H1 (cell line): ENCODE measurements around the gene SOX15. TPM values are rescaled to one million over a fixed set of nuclear protein-coding genes. Genes with fewer than 3 reads are reported as not detected.

ENCODE experiments used
- CTCF ChIA-PET: fragments of 300-600 bp; sonication (Branson Sonifier 250); formaldehyde crosslinking; loops from one replicate; lab custom pipeline; 2021; ENCODE audit not compliant: partially characterized antibody; lab: Charles Lee
- POLR2A ChIA-PET: fragments of 300-600 bp; sonication (Branson Sonifier 250); formaldehyde crosslinking; loops from one replicate; lab custom pipeline; 2021; ENCODE audit warnings: inconsistent platforms; ENCODE audit not compliant: partially characterized antibody; lab: Charles Lee
- DNase-seq, 2 experiments: peaks; one replicate each; pipeline versions ENCODE4 v3.0.0 to v3.0.0-alpha.2; 2010 to 2022; ENCODE audit warnings: low spot score in 2 of 2, low read depth in 1 of 2, mixed read lengths in 1 of 2
- FAIRE-seq: peaks from 2 replicates; lab custom pipeline; 2011; peaks lifted over from hg19 to GRCh38; lab: Jason Lieb, UNC
- H2AFZ ChIP-seq: 2 replicates; pipeline ENCODE4 v1.8.1; 2012; ENCODE audit warnings: low read length, inconsistent platforms
- H2AK5ac ChIP-seq: 2 replicates; pipeline ENCODE4 v1.6.1; 2013; ENCODE audit warnings: low read depth, low read length
- H2BK120ac ChIP-seq: replicated peaks from 2 replicates; pipeline ENCODE3; 2013; ENCODE audit warnings: low read depth, low read length, inconsistent platforms
- H2BK12ac ChIP-seq: 2 replicates; pipeline ENCODE4 v1.6.1; 2013; ENCODE audit warnings: low read depth, low read length
- H2BK15ac ChIP-seq: 2 replicates; pipeline ENCODE4 v1.6.1; 2013; ENCODE audit warnings: low read length
- H2BK20ac ChIP-seq: 2 replicates; pipeline ENCODE4 v1.6.1; 2013; ENCODE audit warnings: low read length
- H2BK5ac ChIP-seq: 2 replicates; pipeline ENCODE4 v1.6.1; 2013; ENCODE audit warnings: low read depth, low read length
- H3K14ac ChIP-seq: 2 replicates; pipeline ENCODE4 v1.6.1; 2013; ENCODE audit warnings: inconsistent platforms; ENCODE audit not compliant: insufficient read length
- H3K18ac ChIP-seq: 2 replicates; pipeline ENCODE4 v1.6.1; 2013; ENCODE audit warnings: low read length; ENCODE audit errors: extremely low read depth
- H3K23ac ChIP-seq: 2 replicates; pipeline ENCODE4 v1.6.1; 2013; ENCODE audit warnings: inconsistent platforms; ENCODE audit not compliant: insufficient read length
- H3K23me2 ChIP-seq: 2 replicates; pipeline ENCODE4 v1.6.1; 2013; ENCODE audit warnings: low read depth, low read length
- H3K27ac ChIP-seq: 2 replicates; pipeline ENCODE4 v1.6.1; 2011; ENCODE audit warnings: low read depth, low read length, inconsistent platforms
- H3K27me3 ChIP-seq, 4 experiments: replicated peaks in 1 of 4; 1 replicate in 1 of 4; 2 replicates in 3 of 4; pipeline versions ENCODE4 v1.6.1 to v1.8.1; 2011 to 2013; ENCODE audit warnings: low read length in 3 of 4, mild to moderate bottlenecking in 3 of 4, inconsistent platforms in 2 of 4, mixed read lengths in 2 of 4, moderate library complexity in 1 of 4; ENCODE audit not compliant: control insufficient read depth in 3 of 4, insufficient read depth in 3 of 4; ENCODE audit errors: extremely low read depth in 1 of 4
- H3K36me3 ChIP-seq, 4 experiments: 2 replicates each; pipeline versions ENCODE4 v1.6.1 to v1.8.1; 2011 to 2013; ENCODE audit warnings: mild to moderate bottlenecking in 4 of 4, low read length in 3 of 4, moderate library complexity in 2 of 4, control low read depth in 1 of 4, inconsistent platforms in 1 of 4; ENCODE audit not compliant: insufficient read depth in 4 of 4, control insufficient read depth in 2 of 4
- H3K4ac ChIP-seq: replicated peaks from 2 replicates; pipeline ENCODE3; 2013; ENCODE audit warnings: low read length, low read depth, mixed read lengths, inconsistent platforms; ENCODE audit not compliant: insufficient read length
- H3K4me1 ChIP-seq, 4 experiments: replicated peaks in 1 of 4; 1 replicate in 1 of 4; 2 replicates in 3 of 4; pipeline versions ENCODE4 v1.6.1 to v1.8.1; 2011 to 2013; ENCODE audit warnings: low read length in 3 of 4, inconsistent platforms in 2 of 4, mixed read lengths in 1 of 4; ENCODE audit not compliant: insufficient read depth in 4 of 4, control insufficient read depth in 3 of 4
- H3K4me2 ChIP-seq, 2 experiments: 2 replicates each; pipeline versions ENCODE4 v1.6.1 to v1.8.1; 2011 to 2013; ENCODE audit warnings: low read depth in 2 of 2, low read length in 2 of 2, control low read depth in 1 of 2, inconsistent platforms in 1 of 2, mild to moderate bottlenecking in 1 of 2; ENCODE audit not compliant: insufficient read depth in 1 of 2
- H3K4me3 ChIP-seq, 4 experiments: fragments of 200-600, 300-600 bp in 1 of 4; sonication (generic), shearing (Covaris generic), sonication (Bioruptor Twin) in 1 of 4; 2 replicates each; pipeline versions ENCODE4 v1.5.1 to v1.8.1; 2011 to 2016; ENCODE audit warnings: low read length in 4 of 4, low read depth in 3 of 4, control low read depth in 2 of 4, inconsistent platforms in 2 of 4, mild to moderate bottlenecking in 2 of 4, mixed read lengths in 1 of 4, moderate library complexity in 1 of 4; ENCODE audit not compliant: insufficient read depth in 2 of 4; ENCODE audit errors: extremely low read depth in 1 of 4
- H3K56ac ChIP-seq: replicated peaks from 2 replicates; pipeline ENCODE3; 2013; ENCODE audit warnings: low read depth, mild to moderate bottlenecking, mixed read lengths, low read length, inconsistent platforms; ENCODE audit not compliant: insufficient read length
- H3K79me1 ChIP-seq: 2 replicates; pipeline ENCODE4 v1.6.1; 2013; ENCODE audit warnings: low read depth, low read length, control low read depth
- H3K79me2 ChIP-seq, 2 experiments: 2 replicates each; pipeline versions ENCODE4 v1.6.1 to v1.8.1; 2012 to 2013; ENCODE audit warnings: low read length in 2 of 2, mild to moderate bottlenecking in 2 of 2, inconsistent platforms in 1 of 2; ENCODE audit not compliant: insufficient read depth in 2 of 2, control insufficient read depth in 1 of 2
- H3K9ac ChIP-seq, 4 experiments: replicated peaks in 1 of 4; 1 replicate in 1 of 4; 2 replicates in 3 of 4; pipeline versions ENCODE4 v1.6.1 to v1.8.1; 2011 to 2013; ENCODE audit warnings: low read depth in 3 of 4, low read length in 3 of 4, control low read depth in 2 of 4, mild to moderate bottlenecking in 2 of 4, moderate library complexity in 2 of 4, inconsistent platforms in 1 of 4; ENCODE audit errors: extremely low read depth in 1 of 4
- H3K9me3 ChIP-seq, 2 experiments: 2 replicates each; pipeline versions ENCODE4 v1.6.1 to v1.8.1; 2012 to 2013; ENCODE audit warnings: mild to moderate bottlenecking in 2 of 2, moderate library complexity in 2 of 2, control low read depth in 1 of 2, inconsistent platforms in 1 of 2, low read depth in 1 of 2, low read length in 1 of 2, mixed read lengths in 1 of 2; ENCODE audit not compliant: insufficient read depth in 2 of 2
- H4K20me1 ChIP-seq, 2 experiments: replicated peaks in 1 of 2; 2 replicates each; pipeline versions ENCODE3 to v1.8.1; 2011 to 2013; ENCODE audit warnings: inconsistent platforms in 2 of 2, low read length in 2 of 2, mild to moderate bottlenecking in 1 of 2; ENCODE audit not compliant: insufficient read depth in 2 of 2, control insufficient read depth in 1 of 2
- H4K5ac ChIP-seq: 2 replicates; pipeline ENCODE4 v1.6.1; 2013; ENCODE audit warnings: low read length, low read depth, mixed read lengths, inconsistent platforms; ENCODE audit not compliant: insufficient read length
- H4K8ac ChIP-seq: 2 replicates; pipeline ENCODE4 v1.8.0; 2013; ENCODE audit warnings: mild to moderate bottlenecking, moderate library complexity, low read length, inconsistent platforms; ENCODE audit not compliant: insufficient read depth; ENCODE audit errors: extremely low read depth
- H4K91ac ChIP-seq: replicated peaks from 2 replicates; pipeline ENCODE3; 2013; ENCODE audit warnings: low read length, mixed read lengths, inconsistent platforms; ENCODE audit not compliant: insufficient read length
- ASH2L ChIP-seq: fragments of 200-600, 300-600 bp; sonication (generic); IDR thresholded peaks from one replicate; pipeline ENCODE4 v1.7.1; 2017; ENCODE audit warnings: low read length
- BRCA1 ChIP-seq: IDR thresholded peaks from 2 replicates; pipeline ENCODE4 v1.6.1; 2012; ENCODE audit warnings: low read depth, low read length, improper control_type of control experiment
- CHD1 ChIP-seq: IDR thresholded peaks from 2 replicates; pipeline ENCODE4 v1.6.1; 2012; ENCODE audit warnings: low read depth, low read length, improper control_type of control experiment
- EGR1 ChIP-seq: IDR thresholded peaks from 2 replicates; pipeline ENCODE4 v1.6.1; 2011; ENCODE audit warnings: low read depth, low read length, borderline replicate concordance
- HDAC2 ChIP-seq, 2 experiments: fragments of 300-600 bp in 1 of 2; sonication (generic) in 1 of 2; IDR thresholded peaks; 2 replicates each; pipeline ENCODE4 v1.6.1; 2011 to 2012; ENCODE audit warnings: low read depth in 2 of 2, low read length in 2 of 2, mild to moderate bottlenecking in 2 of 2, moderate library complexity in 2 of 2, borderline replicate concordance in 1 of 2, inconsistent platforms in 1 of 2
- POU5F1 ChIP-seq: IDR thresholded peaks from 2 replicates; pipeline ENCODE4 v1.6.1; 2011; ENCODE audit warnings: low read depth, mild to moderate bottlenecking, low read length, moderate library complexity
- RXRA ChIP-seq: IDR thresholded peaks from 2 replicates; pipeline ENCODE4 v1.6.1; 2011; ENCODE audit warnings: low read depth, mild to moderate bottlenecking, low read length, moderate library complexity; ENCODE audit not compliant: insufficient read depth
- WGBS, 2 experiments: shearing (Covaris generic) in 1 of 2; methylation state at CpG; one replicate each; pipeline versions ENCODE4 v1.1.6 to v1.1.7; 2013 to 2015; ENCODE audit warnings: low lambda C conversion rate in 2 of 2, mixed read lengths in 2 of 2, inconsistent platforms in 1 of 2, low coverage in 1 of 2, missing lambda C conversion rate in 1 of 2; ENCODE audit not compliant: insufficient replicate concordance in 2 of 2, insufficient coverage in 1 of 2, insufficient read length in 1 of 2; ENCODE audit errors: extremely low coverage in 1 of 2, missing lambda C conversion rate in 1 of 2; 5-methylcytosine and 5-hydroxymethylcytosine counted together
- polyA plus RNA-seq, 7 experiments: library from polyadenylated mRNA; depleted of rRNA in 3 of 7; stranded (reverse) in 5 of 7; unstranded in 2 of 7; fragments of >200 nt in 5 of 7; fragments of 200-250 nt in 2 of 7; gene quantifications; 1 replicate in 5 of 7; 2 replicates in 1 of 7; 4 replicates in 1 of 7; pipeline versions ENCODE4 v1.2.1 to v1.2.3, GENCODE V29; 2011 to 2013; ENCODE audit warnings: missing spikeins in 2 of 7, mixed read lengths in 2 of 7
- total RNA-seq: library from RNA; stranded (reverse); fragmentation: NEBNext Ultra II Directional; extraction: Animal tissue kit (Norgen Biotek cat#: 25700); gene quantifications from 2 replicates; pipeline ENCODE4 v1.2.1, GENCODE V29; 2021
- TF ChIP-seq, protein P1 (sequence below): IDR thresholded peaks from 2 replicates; pipeline ENCODE4 v1.6.1; 2012; ENCODE audit warnings: low read length, inconsistent platforms
- TF ChIP-seq, protein P2 (sequence below): IDR thresholded peaks from 2 replicates; pipeline ENCODE4 v1.6.1; 2012; ENCODE audit warnings: inconsistent platforms

The SOX15 gene
- total and polyA plus RNA-seq, 2 of the 8 experiments (the other 6 are each of a cell fraction or from before 2014, with no cell fraction given) = 14.3 to 26.8 TPM

DNA sequence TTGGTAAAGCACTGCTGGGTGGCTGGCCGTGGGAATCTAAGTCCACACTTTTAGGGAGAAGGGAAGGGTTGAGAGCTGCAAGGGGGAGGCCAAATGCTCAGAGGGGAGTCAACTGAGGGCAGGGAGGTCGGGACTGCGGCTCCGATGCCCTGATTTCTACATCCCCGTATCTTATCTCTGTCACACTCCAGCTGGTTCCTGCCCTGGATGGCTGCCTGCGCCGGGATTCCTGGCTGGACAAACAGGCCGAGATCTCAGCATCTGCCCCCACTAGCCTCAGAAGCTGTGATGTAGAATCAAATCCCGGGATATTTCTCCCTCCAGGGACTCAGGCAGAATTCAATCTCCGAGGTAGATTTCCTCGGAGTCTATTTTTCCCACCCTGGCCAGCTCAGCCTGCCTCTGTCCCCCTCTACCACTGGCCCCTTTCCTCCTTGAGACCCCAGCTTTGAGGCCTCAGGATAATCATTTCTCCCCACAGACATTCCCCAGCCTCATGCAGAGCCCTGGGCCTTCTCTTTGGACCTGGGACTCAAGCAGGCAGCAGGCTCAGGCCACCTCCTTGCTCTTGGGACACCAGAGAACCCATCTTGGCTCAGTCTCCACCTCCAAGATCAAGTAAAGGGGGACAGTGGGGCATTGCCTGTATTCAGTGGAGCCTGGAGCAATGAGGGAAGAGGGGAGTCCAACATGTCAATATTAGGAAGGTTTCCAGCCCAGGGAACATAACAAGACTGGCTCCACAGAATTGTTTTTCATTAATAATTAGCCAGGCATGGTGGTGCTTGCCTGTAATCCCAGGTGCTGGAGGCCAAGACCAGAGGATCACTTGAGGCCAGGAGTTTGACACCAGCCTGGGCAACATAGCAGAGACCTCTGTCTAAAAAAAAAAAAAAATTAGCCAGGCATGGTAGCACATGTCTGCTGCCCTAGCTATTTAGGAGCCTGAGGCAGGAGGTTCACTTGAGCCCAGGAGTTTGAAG, 41.8 kb upstream of the SOX15 start:
- H3K4me1 ChIP-seq = peaks cover 2 to 14% (median 4%) of the 10 kb centered on the region in 4 experiments; a peak in 5 of 7 replicates
- no peaks in the 10 kb centered on the region for H4K20me1 ChIP-seq
- no peak overlapping the region for H3K56ac ChIP-seq
- no peak overlapping the region for H3K9ac ChIP-seq
- 90% methylated on average over 7 of the region's 11 CpGs; no CpG with 5 or more reads in 1 of the 2 experiments for WGBS, 2 experiments
- H3K9me3 ChIP-seq = no peaks in the 10 kb centered on the region
- FAIRE-seq (no peak), DNase-seq (no peak)
- no peak overlapping the region for H3K4me2 ChIP-seq
- H4K91ac ChIP-seq = no peak overlapping the region
- no peak overlapping the region for H3K18ac ChIP-seq
- H3K4me3 ChIP-seq = no peak overlapping the region
- no peak overlapping the region for H3K14ac ChIP-seq
- H2BK5ac ChIP-seq = no peak overlapping the region
- H2AFZ ChIP-seq = no peak overlapping the region
- H3K79me1 ChIP-seq = peaks cover 2% of the 10 kb centered on the region; the same call in 1 of the 2 replicates
- no peak overlapping the region for H2BK120ac ChIP-seq
- H2BK15ac ChIP-seq = no peak overlapping the region
- peak overlapping the region; percentile 5; the same call in 1 of the 2 replicates for H4K8ac ChIP-seq
- POLR2A ChIA-PET = interaction anchor here (0.5 to 79.4 kb wide), 12 partner anchors 14 to 147 kb away, joined by 3 to 2272 read pairs (median 4); partner anchors contain the start of genes ATP1B2, MPDU1, POLR2A and SOX15
- no peak overlapping the region for H3K23ac ChIP-seq
- no peak overlapping the region for H3K4ac ChIP-seq
- no peaks in the 10 kb centered on the region for H3K79me2 ChIP-seq
- H2AK5ac ChIP-seq = no peak overlapping the region
- CTCF ChIA-PET = interaction anchor here (0.6 to 15.7 kb wide), 23 partner anchors 10 to 1857 kb away, joined by 3 to 332 read pairs (median 5); partner anchors contain the start of genes ATP1B2, CD68, DNAH2 and EFNB3
- no peak overlapping the region for H3K27ac ChIP-seq
- peaks cover 8% of the 10 kb centered on the region for H3K23me2 ChIP-seq
- no peaks in the 10 kb centered on the region for H3K36me3 ChIP-seq
- no peak overlapping the region for H2BK20ac ChIP-seq
- H4K5ac ChIP-seq = no peak overlapping the region
- H3K27me3 ChIP-seq = no peaks in the 10 kb centered on the region
- no peak overlapping the region for H2BK12ac ChIP-seq
- TF ChIP-seq, protein P1, sequence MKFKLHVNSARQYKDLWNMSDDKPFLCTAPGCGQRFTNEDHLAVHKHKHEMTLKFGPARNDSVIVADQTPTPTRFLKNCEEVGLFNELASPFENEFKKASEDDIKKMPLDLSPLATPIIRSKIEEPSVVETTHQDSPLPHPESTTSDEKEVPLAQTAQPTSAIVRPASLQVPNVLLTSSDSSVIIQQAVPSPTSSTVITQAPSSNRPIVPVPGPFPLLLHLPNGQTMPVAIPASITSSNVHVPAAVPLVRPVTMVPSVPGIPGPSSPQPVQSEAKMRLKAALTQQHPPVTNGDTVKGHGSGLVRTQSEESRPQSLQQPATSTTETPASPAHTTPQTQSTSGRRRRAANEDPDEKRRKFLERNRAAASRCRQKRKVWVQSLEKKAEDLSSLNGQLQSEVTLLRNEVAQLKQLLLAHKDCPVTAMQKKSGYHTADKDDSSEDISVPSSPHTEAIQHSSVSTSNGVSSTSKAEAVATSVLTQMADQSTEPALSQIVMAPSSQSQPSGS = no peak
- TF ChIP-seq POU5F1 = no peak
- TF ChIP-seq, protein P2, sequence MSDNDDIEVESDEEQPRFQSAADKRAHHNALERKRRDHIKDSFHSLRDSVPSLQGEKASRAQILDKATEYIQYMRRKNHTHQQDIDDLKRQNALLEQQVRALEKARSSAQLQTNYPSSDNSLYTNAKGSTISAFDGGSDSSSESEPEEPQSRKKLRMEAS = no peak
- no peak for TF ChIP-seq HDAC2 (IDR thresholded peaks at IDR 0.05; ENCODE audit: borderline replicate concordance in 1 of 2, low read depth in 2 of 2, low read length in 2 of 2)
- no peak for TF ChIP-seq RXRA
- no peak for TF ChIP-seq BRCA1
- TF ChIP-seq ASH2L = no peak
- TF ChIP-seq CHD1 = no peak
- no peak for TF ChIP-seq EGR1
